ENCODE data around the gene LMO7.

The LMO7 gene

GRCh38 chr13:75635828-75636435 lies at the start of gene LMO7:
Gene LMO7, plus strand, starts transcription at chr13:75636330. Its CDS starts 328 bp downstream, at chr13:75636658.
- DNase-seq (ENCODE audit: low spot score) = peak; percentile 33

- no peak for DNase-seq (ENCODE audit: low spot score)
These were observed 48.5 kb upstream of the LMO7 start for GRCh38 chr13:75587679-75588078.

- DNase-seq (ENCODE audit: low spot score) = no peak
These were observed 39.4 kb upstream of the LMO7 start for GRCh38 chr13:75596657-75597182.

GRCh38 chr13:75600371-75600770 lies 35.8 kb upstream of the LMO7 start:
- no peak for DNase-seq (ENCODE audit: low spot score)

GRCh38 chr13:75603038-75603437 lies 33.1 kb upstream of the LMO7 start:
- DNase-seq (ENCODE audit: low spot score) = no peak

- no peak for DNase-seq (ENCODE audit: low spot score)
These were observed 28.7 kb upstream of the LMO7 start for GRCh38 chr13:75607447-75607846.

- DNase-seq (ENCODE audit: low spot score) = no peak
These were observed 25.7 kb upstream of the LMO7 start for GRCh38 chr13:75610466-75610865.

GRCh38 chr13:75612354-75612753 lies 23.8 kb upstream of the LMO7 start:
- no peak for DNase-seq (ENCODE audit: low spot score)

- DNase-seq (ENCODE audit: low spot score) = no peak
These were observed 18.9 kb upstream of the LMO7 start for GRCh38 chr13:75617230-75617629.

- DNase-seq (ENCODE audit: low spot score) = no peak
These were observed 17.8 kb upstream of the LMO7 start for GRCh38 chr13:75618308-75618707.

GRCh38 chr13:75620020-75620419 lies 16.1 kb upstream of the LMO7 start:
- no peak for DNase-seq (ENCODE audit: low spot score)

GRCh38 chr13:75621147-75621546 lies 15.0 kb upstream of the LMO7 start:
- DNase-seq (ENCODE audit: low spot score) = no peak

GRCh38 chr13:75628801-75629200 lies 7.3 kb upstream of the LMO7 start:
- no peak for DNase-seq (ENCODE audit: low spot score)

GRCh38 chr13:75633285-75633684 lies 2.8 kb upstream of the LMO7 start:
- DNase-seq (ENCODE audit: low spot score) = no peak

- peak; percentile 2 for DNase-seq (ENCODE audit: low spot score)
These were observed 866 bp upstream of the LMO7 start for GRCh38 chr13:75635101-75635827.

GRCh38 chr13:75636436-75637180 lies 478 bp downstream of the LMO7 start:
- no peak for DNase-seq (ENCODE audit: low spot score)

GRCh38 chr13:75637181-75637750 lies 1.1 kb downstream of the LMO7 start:
- no peak for DNase-seq (ENCODE audit: low spot score)

GRCh38 chr13:75639454-75639853 lies 3.3 kb downstream of the LMO7 start:
- no peak for DNase-seq (ENCODE audit: low spot score)

- DNase-seq (ENCODE audit: low spot score) = no peak
These were observed 4.9 kb downstream of the LMO7 start for GRCh38 chr13:75641026-75641425.

- no peak for DNase-seq (ENCODE audit: low spot score)
These were observed 7.1 kb downstream of the LMO7 start for GRCh38 chr13:75643182-75643581.

GRCh38 chr13:75643693-75644092 lies 7.6 kb downstream of the LMO7 start:
- DNase-seq (ENCODE audit: low spot score) = no peak

- DNase-seq (ENCODE audit: low spot score) = no peak
These were observed 9.0 kb downstream of the LMO7 start for GRCh38 chr13:75645141-75645540.
